Glomerular endothelial cell (primary cell): ENCODE data around the gene ING4. TPM values are rescaled to one million over a fixed set of nuclear protein-coding genes. Genes with fewer than 3 reads are reported as not detected.
A peak's percentile ranks its signal among the peaks of the same experiment; 100 is the strongest.

Experiments
- DNase-seq: peaks from one replicate; pipeline ENCODE4 v3.0.0-alpha.2; 2011; ENCODE audit warnings: low read depth, low spot score; ENCODE audit errors: extremely low read depth
- total RNA-seq: library from RNA; depleted of rRNA; stranded (reverse); fragments of >200 nt; gene quantifications from 2 replicates; pipeline ENCODE4 v1.2.3, GENCODE V29; 2015

The ING4 gene
- total RNA-seq, 1 donor from 2014 or later = 55.1 TPM

- peak; percentile 92 for DNase-seq
Measured at GRCh38 chr12:6688999-6689882, 26.3 kb upstream of the ING4 start, which contains the start of gene ZNF384. ZNF384 (minus strand) TSS chr12:6689375; CDS start chr12:6679520, 9,855 bp downstream.

GRCh38 chr12:6688543-6688998 is 25.7 kb upstream of the ING4 start:
- no peak for DNase-seq

- no peak for DNase-seq
Measured at GRCh38 chr12:6685814-6686213, 22.9 kb upstream of the ING4 start.

- DNase-seq = no peak
Measured at GRCh38 chr12:6684609-6685008, 21.7 kb upstream of the ING4 start.

GRCh38 chr12:6676962-6677361 is 14.0 kb upstream of the ING4 start:
- DNase-seq = no peak

- no peak for DNase-seq
Measured at GRCh38 chr12:6672143-6672542, 9.2 kb upstream of the ING4 start.

GRCh38 chr12:6667559-6668210 is 4.8 kb upstream of the ING4 start:
- DNase-seq = no peak

- DNase-seq = no peak
Measured at GRCh38 chr12:6666211-6666610, 3.3 kb upstream of the ING4 start.

GRCh38 chr12:6664902-6665301 is 2.0 kb upstream of the ING4 start:
- DNase-seq = no peak

GRCh38 chr12:6662602-6662905 is 365 bp downstream of the ING4 start:
- no peak for DNase-seq

GRCh38 chr12:6653987-6654386 is 8.9 kb downstream of the ING4 start:
- no peak for DNase-seq

GRCh38 chr12:6653342-6653741 is 9.6 kb downstream of the ING4 start:
- no peak for DNase-seq

GRCh38 chr12:6652391-6652790 is 10.5 kb downstream of the ING4 start:
- no peak for DNase-seq

- DNase-seq = no peak
Measured at GRCh38 chr12:6650832-6651231, 12.1 kb downstream of the ING4 start.

- DNase-seq = no peak
Measured at GRCh38 chr12:6647083-6647604, 15.8 kb downstream of the ING4 start, which contains the start of gene ACRBP. ACRBP (minus strand) TSS chr12:6647432; CDS start chr12:6647366, 66 bp downstream.

- no peak for DNase-seq
Measured at GRCh38 chr12:6646276-6647082, 16.4 kb downstream of the ING4 start.

GRCh38 chr12:6644903-6645302 is 18.0 kb downstream of the ING4 start:
- no peak for DNase-seq

GRCh38 chr12:6644257-6644596 is 18.7 kb downstream of the ING4 start:
- DNase-seq = no peak

- no peak for DNase-seq
Measured at GRCh38 chr12:6643569-6644256, 19.2 kb downstream of the ING4 start.

- no peak for DNase-seq
Measured at GRCh38 chr12:6641131-6641530, 21.8 kb downstream of the ING4 start.
